ENCODE results near the gene SEZ6. TPM values are rescaled to one million over a fixed set of nuclear protein-coding genes. Genes with fewer than 3 reads are reported as not detected.

Gene SEZ6
- total and polyA plus RNA-seq, 2 of the 4 experiments (the other 2 are of a cell fraction), result not detected

GRCh38 chr17:28996554-28997096 lies 9.2 kb downstream of the SEZ6 start:
- Histone ChIP-seq H3K36me3 (ENCODE audit: control insufficient read depth, insufficient read depth, low read length) (no peaks in the 10 kb centered on the region), H3K4me2 (ENCODE audit: low read depth, low read length) (no peak overlapping the region), H3K18ac (ENCODE audit: low read depth, low read length) (no peak overlapping the region), H2BK20ac (ENCODE audit: low read depth, low read length) (no peak overlapping the region), H3K27me3 (ENCODE audit: control insufficient read depth, insufficient read depth, low read length) (peaks cover 61% of the 10 kb centered on the region), H2AFZ (replicated peaks; ENCODE audit: low read length, poor library complexity) (no peak overlapping the region), H3K27ac (ENCODE audit: insufficient read depth, low read length) (no peak overlapping the region), H3K14ac (replicated peaks; ENCODE audit: low read depth, low read length) (no peak overlapping the region), H3K9me3 (ENCODE audit: control insufficient read depth, insufficient read depth, low read length) (no peaks in the 10 kb centered on the region), H3K4ac (ENCODE audit: low read depth, low read length) (no peak overlapping the region), H4K5ac (ENCODE audit: low read depth, low read length) (no peak overlapping the region), H2BK15ac (ENCODE audit: low read depth, low read length) (no peak overlapping the region), H3K9me1 (ENCODE audit: insufficient read depth, low read length) (0 out of 2 replicates have a peak, but pooled peaks cover 5% of the 10 kb centered on the region), H3K23ac (ENCODE audit: low read depth, low read length) (no peak overlapping the region), H3K9ac (ENCODE audit: low read depth, low read length) (no peak overlapping the region), H4K8ac (ENCODE audit: low read depth in 2 of 2, low read length in 2 of 2) (no peak overlapping the region), H2AK9ac (replicated peaks; ENCODE audit: low read depth, low read length, poor library complexity) (no peak overlapping the region), H3K79me1 (ENCODE audit: low read depth in 1 of 2, low read length in 2 of 2) (no peaks in the 10 kb centered on the region), H3K4me3 (ENCODE audit: insufficient read depth, low read depth, low read length) (no peak overlapping the region), H4K91ac (ENCODE audit: insufficient read depth, low read depth, low read length) (no peak overlapping the region), H3K56ac (ENCODE audit: extremely low read depth, insufficient read depth, low read length) (no peak overlapping the region), H4K20me1 (ENCODE audit: insufficient read depth, low read length) (no peaks in the 10 kb centered on the region; the same call in 1 of the 2 replicates), H2AK5ac (ENCODE audit: low read depth, low read length) (no peak overlapping the region), H2BK5ac (ENCODE audit: low read depth, low read length, poor library complexity, severe bottlenecking) (no peak overlapping the region), H3K4me1 (ENCODE audit: control insufficient read depth, insufficient read depth, low read length) (no peaks in the 10 kb centered on the region), H2BK120ac (ENCODE audit: low read depth, low read length) (no peak overlapping the region)
- POLR2A ChIA-PET (ENCODE audit: unreplicated experiment), result no interaction called here
- WGBS, 2 experiments (ENCODE audit: extremely low coverage in 2 of 2, insufficient read length in 1 of 2), result 4% methylated on average over 3 of the region's 5 CpGs; no CpG with 5 or more reads in 1 of the 2 experiments
- no peak for ATAC-seq (ENCODE audit: low read depth)
- no TSS peak for BruUV-seq (replicated peaks)
- no peak for DNase-seq
- CTCF ChIA-PET, result no interaction called here
- in situ Hi-C loops (cut with MboI; ENCODE audit: low sequenced_read_pairs), result no loop called here
- dilution Hi-C loops (cut with HindIII; ENCODE audit: low sequenced_read_pairs, unreplicated experiment), result no loop called here
- no peak for TF ChIP-seq NFE2L2 (IDR thresholded peaks at IDR 0.05; ENCODE audit: low read depth, low read length)
- no peak for TF ChIP-seq FOS (IDR thresholded peaks at IDR 0.05; ENCODE audit: low read depth, low read length)
- no peak for TF ChIP-seq CHD1 (IDR thresholded peaks at IDR 0.05; ENCODE audit: low read depth, low read length)
- TF ChIP-seq CTCF (conservative IDR thresholded peaks at IDR 0.05; ENCODE audit: low read depth, low read length), result no peak
- TF ChIP-seq RAD21 (IDR thresholded peaks at IDR 0.05; ENCODE audit: low read length), result no peak
- TF ChIP-seq SMC3 (IDR thresholded peaks at IDR 0.05; ENCODE audit: low read depth, low read length), result no peak
- no peak for TF ChIP-seq RFX5 (IDR thresholded peaks at IDR 0.05; ENCODE audit: low read depth, low read length)
- TF ChIP-seq MAFK (IDR thresholded peaks at IDR 0.05; ENCODE audit: low read depth, low read length), result no peak
- TF ChIP-seq BHLHE40 (IDR thresholded peaks at IDR 0.05; ENCODE audit: low read depth, low read length), result no peak
- no peak for TF ChIP-seq MXI1 (IDR thresholded peaks at IDR 0.05; ENCODE audit: borderline replicate concordance, low read depth, low read length)
- no peak for TF ChIP-seq POLR2A (IDR thresholded peaks at IDR 0.05; ENCODE audit: low read depth, low read length)
- no peak for TF ChIP-seq ELK1 (IDR thresholded peaks at IDR 0.05; ENCODE audit: borderline replicate concordance, low read depth, low read length)
- intact Hi-C loops (cut with micrococcal nuclease), result no loop called here
